Hepatocyte (in vitro differentiated cells): Measurements from ENCODE around the gene DRAP1.

Experiments
- EZH2 ChIP-seq: fragments of 200-600 bp; sonication (generic); IDR thresholded peaks from 2 replicates; pipeline ENCODE4 v1.6.1; 2016; ENCODE audit warnings: antibody characterized with exemption, mild to moderate bottlenecking, borderline replicate concordance
- EZH2phosphoT487 ChIP-seq: fragments of 200-600 bp; sonication (generic); IDR thresholded peaks from one replicate; pipeline ENCODE4 v1.6.1; 2018; ENCODE audit warnings: antibody characterized with exemption, mild to moderate bottlenecking, low read depth, moderate library complexity; ENCODE audit not compliant: unreplicated experiment, severe bottlenecking
- TF ChIP-seq, protein P1 (sequence below): fragments of 200-600 bp; sonication (generic); IDR thresholded peaks from 2 replicates; pipeline ENCODE4 v1.5.1; 2016; ENCODE audit warnings: antibody characterized with exemption, mild to moderate bottlenecking; ENCODE audit not compliant: poor library complexity

DNA sequence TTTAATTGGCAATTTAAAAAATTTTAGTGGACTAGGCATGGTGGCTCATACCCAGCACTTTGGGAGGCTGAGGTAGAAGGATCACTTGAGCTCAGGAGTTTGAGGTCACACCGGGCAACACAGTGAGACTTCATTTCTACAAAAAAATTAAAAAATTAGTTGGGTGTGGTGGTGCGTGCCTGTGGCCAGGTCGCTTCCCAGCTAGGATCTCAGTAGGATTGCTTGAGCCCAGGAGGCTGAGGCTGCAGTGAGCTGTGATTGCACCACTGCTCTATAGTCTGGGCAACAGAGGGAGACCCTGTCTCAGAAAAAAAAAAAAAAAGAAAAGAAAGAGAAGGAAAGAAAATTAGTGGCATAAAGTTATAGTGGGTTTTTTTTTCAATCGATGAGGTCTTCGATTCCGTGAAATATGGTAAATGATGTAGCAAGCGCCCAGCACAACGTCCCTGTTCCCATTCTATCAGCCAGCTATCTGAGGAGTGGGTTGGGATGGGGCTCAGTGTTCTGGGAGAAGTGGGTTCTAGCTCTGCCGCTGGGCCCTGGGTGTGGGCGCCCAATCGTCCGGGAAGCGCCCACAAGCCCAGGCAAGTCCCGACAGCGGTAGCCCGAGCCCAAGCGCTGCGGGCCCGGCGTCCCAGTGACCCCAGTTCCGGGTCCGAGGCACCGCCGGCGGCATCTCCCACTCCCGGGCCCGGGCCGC lies 20.4 kb upstream of the DRAP1 start:
- TF ChIP-seq, protein P1, sequence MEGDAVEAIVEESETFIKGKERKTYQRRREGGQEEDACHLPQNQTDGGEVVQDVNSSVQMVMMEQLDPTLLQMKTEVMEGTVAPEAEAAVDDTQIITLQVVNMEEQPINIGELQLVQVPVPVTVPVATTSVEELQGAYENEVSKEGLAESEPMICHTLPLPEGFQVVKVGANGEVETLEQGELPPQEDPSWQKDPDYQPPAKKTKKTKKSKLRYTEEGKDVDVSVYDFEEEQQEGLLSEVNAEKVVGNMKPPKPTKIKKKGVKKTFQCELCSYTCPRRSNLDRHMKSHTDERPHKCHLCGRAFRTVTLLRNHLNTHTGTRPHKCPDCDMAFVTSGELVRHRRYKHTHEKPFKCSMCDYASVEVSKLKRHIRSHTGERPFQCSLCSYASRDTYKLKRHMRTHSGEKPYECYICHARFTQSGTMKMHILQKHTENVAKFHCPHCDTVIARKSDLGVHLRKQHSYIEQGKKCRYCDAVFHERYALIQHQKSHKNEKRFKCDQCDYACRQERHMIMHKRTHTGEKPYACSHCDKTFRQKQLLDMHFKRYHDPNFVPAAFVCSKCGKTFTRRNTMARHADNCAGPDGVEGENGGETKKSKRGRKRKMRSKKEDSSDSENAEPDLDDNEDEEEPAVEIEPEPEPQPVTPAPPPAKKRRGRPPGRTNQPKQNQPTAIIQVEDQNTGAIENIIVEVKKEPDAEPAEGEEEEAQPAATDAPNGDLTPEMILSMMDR = no peak
- TF ChIP-seq EZH2 (no peak), EZH2phosphoT487 (no peak)
